A549 (cell line): ENCODE results near the gene TBC1D4. TPM values are rescaled to one million over a fixed set of nuclear protein-coding genes. Genes with fewer than 3 reads are reported as not detected.

Experiments used
- ATAC-seq, 2 experiments: fragments of 200-7000 bp in 1 of 2; fragments of >200 bp in 1 of 2; cut with Nextera tagmentation in 1 of 2; cut with Tn5 transposase in 1 of 2; 3 replicates each; pipeline versions ENCODE4 v1.8.0 to v1.9.1; 2018 to 2020; ENCODE audit warnings: mild to moderate bottlenecking in 1 of 2, moderate library complexity in 1 of 2
- CTCF ChIA-PET: fragments of 300-600 bp; sonication (Branson Sonifier 250); formaldehyde crosslinking; extraction: SDS; loops from one replicate; lab custom pipeline; 2021; ENCODE audit warnings: antibody characterized with exemption, inconsistent platforms; lab: Yijun Ruan, JAX
- POLR2A ChIA-PET: fragments of 350-600 bp; formaldehyde crosslinking; extraction: SDS; loops from one replicate; lab custom pipeline; 2021; ENCODE audit warnings: antibody characterized with exemption, inconsistent platforms; lab: Yijun Ruan, JAX
- DNase-seq, 2 experiments: peaks; one replicate each; pipeline versions ENCODE4 v3.0.0 to v3.0.0-alpha.2; 2011 to 2016; ENCODE audit warnings: low read depth in 1 of 2, low spot score in 1 of 2
- FAIRE-seq: peaks from 2 replicates; lab custom pipeline; 2011; peaks lifted over from hg19 to GRCh38; lab: Jason Lieb, UNC
- H3K27ac ChIP-seq, 2 experiments: fragments of >200 bp; sonication (Bioruptor Twin); formaldehyde crosslinking; 3 replicates each; pipeline ENCODE4 v1.5.1; 2016 to 2017
- H3K4me1 ChIP-seq: fragments of >200 bp; sonication (Bioruptor Twin); formaldehyde crosslinking; 3 replicates; pipeline ENCODE4 v1.6.1; 2016
- H3K4me2 ChIP-seq: fragments of >200 bp; sonication (Bioruptor Twin); formaldehyde crosslinking; 3 replicates; pipeline ENCODE4 v1.6.1; 2016
- H3K4me3 ChIP-seq: fragments of >200 bp; sonication (Bioruptor Twin); formaldehyde crosslinking; 3 replicates; pipeline ENCODE4 v1.5.1; 2016
- H3K9me3 ChIP-seq: fragments of >200 bp; sonication (Bioruptor Twin); formaldehyde crosslinking; 3 replicates; pipeline ENCODE4 v1.6.1; 2016
- BCL3 ChIP-seq: fragments of >200 bp; sonication (Bioruptor Twin); formaldehyde crosslinking; IDR thresholded peaks from 3 replicates; pipeline ENCODE4 v1.6.1; 2016
- CEBPB ChIP-seq, 2 experiments: fragments of >200 bp in 1 of 2; sonication (Bioruptor Twin) in 1 of 2; formaldehyde crosslinking in 1 of 2; IDR thresholded peaks; 2 replicates each; pipeline ENCODE4 v1.6.1; 2012 to 2016
- E2F6 ChIP-seq: IDR thresholded peaks from 2 replicates; pipeline ENCODE4 v1.6.1; 2012; ENCODE audit warnings: low read depth, borderline replicate concordance
- EHMT2 ChIP-seq: fragments of 200-600 bp; sonication (generic); IDR thresholded peaks from 2 replicates; pipeline ENCODE4 v1.6.1; 2016; ENCODE audit warnings: antibody characterized with exemption, low read depth, mild to moderate bottlenecking, moderate library complexity
- HOXB13 ChIP-seq: fragments of 250-450 bp; sonication (Bioruptor Pico); IDR thresholded peaks from 2 replicates; pipeline ENCODE4 v1.5.0; 2020; ENCODE audit warnings: low read depth, mild to moderate bottlenecking, moderate library complexity
- HOXB5 ChIP-seq: fragments of 250-450 bp; sonication (Bioruptor Pico); IDR thresholded peaks from 2 replicates; pipeline ENCODE4 v1.5.0; 2020; ENCODE audit warnings: mild to moderate bottlenecking, moderate library complexity
- MAFK ChIP-seq: fragments of 450-650 bp; IDR thresholded peaks from 2 replicates; pipeline ENCODE4 v1.6.1; 2014; ENCODE audit not compliant: partially characterized antibody
- MAZ ChIP-seq: fragments of 150-350 bp; IDR thresholded peaks from 2 replicates; pipeline ENCODE4 v1.6.1; 2014; ENCODE audit warnings: antibody characterized with exemption, low read depth, low read length, borderline replicate concordance
- MYC ChIP-seq: IDR thresholded peaks from 2 replicates; pipeline ENCODE4 v1.6.1; 2012; ENCODE audit warnings: mild to moderate bottlenecking, inconsistent platforms, low read length, improper control_type of control experiment, borderline replicate concordance
- NR3C1 ChIP-seq: fragments of >200 bp; sonication (Bioruptor Twin); formaldehyde crosslinking; IDR thresholded peaks from 3 replicates; pipeline ENCODE4 v1.6.1; 2017
- POLR2AphosphoS2 ChIP-seq: conservative IDR thresholded peaks from 2 replicates; pipeline ENCODE4 v1.6.1; 2012; ENCODE audit warnings: low read length, improper control_type of control experiment, inconsistent platforms
- RARB ChIP-seq: fragments of 250-450 bp; sonication (Bioruptor Pico); IDR thresholded peaks from 2 replicates; pipeline ENCODE4 v1.8.0; 2021; ENCODE audit warnings: mild to moderate bottlenecking, moderate library complexity
- REST ChIP-seq: fragments of 200-600 bp; sonication (generic); IDR thresholded peaks from 2 replicates; pipeline ENCODE4 v1.6.1; 2016; ENCODE audit warnings: antibody characterized with exemption, mild to moderate bottlenecking, moderate library complexity
- RFX5 ChIP-seq: fragments of 450-650 bp; IDR thresholded peaks from 2 replicates; pipeline ENCODE4 v1.7.1; 2014; ENCODE audit warnings: antibody characterized with exemption, mild to moderate bottlenecking, moderate library complexity
- ZNF302 ChIP-seq: fragments of 250-450 bp; sonication (Bioruptor Pico); IDR thresholded peaks from 2 replicates; pipeline ENCODE4 v1.9.0; 2021; ENCODE audit warnings: inconsistent platforms, mild to moderate bottlenecking, moderate library complexity
- WGBS: methylation state at CpG from one replicate; pipeline ENCODE4 v1.1.6; 2017; ENCODE audit errors: missing lambda C conversion rate; 5-methylcytosine and 5-hydroxymethylcytosine counted together
- polyA plus RNA-seq, 4 experiments: library from polyadenylated mRNA; depleted of rRNA in 3 of 4; stranded (reverse); fragments of >200 nt; fragmentation: RNase III in 1 of 4; extraction: RNeasy Plus Mini Kit Qiagen cat#74134 plus additional on column Dnase treatment in 1 of 4; gene quantifications; 2 replicates in 3 of 4; 3 replicates in 1 of 4; pipeline ENCODE4 v1.2.3, GENCODE V29; 2011 to 2017
- TF ChIP-seq, protein P1 (sequence below): fragments of 250-450 bp; sonication (Bioruptor Pico); IDR thresholded peaks from 2 replicates; pipeline ENCODE4 v1.5.0; 2020; ENCODE audit warnings: low read depth, mild to moderate bottlenecking, moderate library complexity

Gene TBC1D4
- polyA plus RNA-seq, 2 of the 4 experiments (the other 2 are of a cell fraction), result 9.5 to 12.5 TPM

- Histone ChIP-seq H3K4me2 (no peak overlapping the region), H3K9me3 (no peaks in the 10 kb centered on the region; the same call in 2 of the 3 replicates), H3K4me1 (no peaks in the 10 kb centered on the region), H3K27ac (no peak overlapping the region), H3K4me3 (no peak overlapping the region)
- CTCF ChIA-PET, result no interaction called here
- TF ChIP-seq RFX5 (no peak), EHMT2 (no peak)
- no peak for ATAC-seq
- no peak for FAIRE-seq
- WGBS, result 82% methylated on average over 2 of the region's 3 CpGs
- POLR2A ChIA-PET, result no interaction called here
- DNase-seq, result no peak
These were observed 40.0 kb upstream of the TBC1D4 start for GRCh38 chr13:75521956-75522355.

- WGBS, result 91% methylated on average over 13 of the region's 30 CpGs
- ATAC-seq (no peak), FAIRE-seq (no peak), DNase-seq (no peak)
- no peak overlapping the region for H3K4me2 ChIP-seq
- no peak overlapping the region for H3K4me3 ChIP-seq
- CTCF ChIA-PET, result no interaction called here
- TF ChIP-seq MAZ, result no peak
- TF ChIP-seq HOXB13 (CRISPR knock-in tag), result no peak
- TF ChIP-seq HOXB5 (CRISPR knock-in tag), result no peak
- no peak for TF ChIP-seq NR3C1
- no peak for TF ChIP-seq REST
- TF ChIP-seq MYC, result no peak
- TF ChIP-seq BCL3, result no peak
- no peak for TF ChIP-seq POLR2AphosphoS2
- no peak for TF ChIP-seq RFX5
- TF ChIP-seq ZNF302 (CRISPR knock-in tag), result no peak
- no peak for TF ChIP-seq RARB (CRISPR knock-in tag)
- no peak for TF ChIP-seq CEBPB (IDR thresholded peaks at IDR 0.05)
- TF ChIP-seq E2F6, result no peak
- no peak for TF ChIP-seq MAFK
- H3K27ac ChIP-seq, result no peak overlapping the region
- no peaks in the 10 kb centered on the region for H3K4me1 ChIP-seq
- POLR2A ChIA-PET, result no interaction called here
- H3K9me3 ChIP-seq, result no peaks in the 10 kb centered on the region; the same call in 2 of the 3 replicates
These were observed 36.6 kb upstream of the TBC1D4 start for GRCh38 chr13:75518439-75519088.

DNA sequence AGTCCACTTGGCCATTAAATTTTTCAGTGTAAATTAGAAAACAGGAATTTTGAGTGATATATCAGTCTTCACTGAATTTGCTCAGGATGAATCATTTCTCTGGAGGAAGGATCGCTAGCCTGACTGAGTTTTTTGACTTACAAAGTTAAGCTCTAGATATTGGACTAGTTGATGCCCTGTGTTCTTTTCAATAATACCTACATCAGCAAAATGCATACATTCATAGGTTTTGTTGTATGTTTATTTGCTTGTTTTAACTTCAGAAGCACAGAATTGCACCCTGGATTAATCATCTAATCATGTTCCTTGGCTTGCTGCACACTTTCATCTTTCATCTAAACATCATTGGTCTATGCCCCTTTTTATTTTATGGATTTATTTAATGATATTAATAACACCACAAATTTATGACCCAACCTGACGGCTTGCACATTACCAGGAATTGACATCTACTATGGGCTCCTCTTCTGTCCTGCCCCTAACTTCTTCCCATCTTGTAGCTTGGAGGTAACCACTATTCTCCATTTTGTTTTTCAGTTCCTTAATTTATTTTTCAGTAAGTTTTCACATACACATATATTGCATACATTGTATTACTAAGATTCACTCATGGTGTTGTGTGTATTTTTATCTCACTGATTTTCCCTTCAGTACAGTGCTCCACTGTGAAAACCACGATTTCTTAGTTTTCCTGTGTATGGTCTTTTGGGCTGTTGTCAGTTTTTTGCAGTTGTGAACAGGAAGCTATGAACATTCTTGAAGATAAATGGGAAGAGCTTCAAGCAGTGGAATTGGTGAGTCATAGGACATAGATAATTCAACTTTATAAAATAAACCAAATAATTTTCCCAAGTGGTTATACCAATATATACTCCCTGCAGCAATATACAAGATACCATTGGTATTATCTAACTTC is 32.4 kb upstream of the TBC1D4 start:
- ChIA-PET CTCF (interaction anchor here (0.7 kb wide), 1 partner anchor 142 kb away, joined by 3 read pairs; no protein-coding TSS in a partner anchor), POLR2A (no interaction called here)
- Histone ChIP-seq H3K9me3 (no peaks in the 10 kb centered on the region), H3K4me3 (no peak overlapping the region), H3K4me2 (no peak overlapping the region), H3K27ac (no peak overlapping the region), H3K4me1 (no peaks in the 10 kb centered on the region)
- FAIRE-seq (no peak), DNase-seq (no peak), ATAC-seq (no peak)
- TF ChIP-seq, protein P1, sequence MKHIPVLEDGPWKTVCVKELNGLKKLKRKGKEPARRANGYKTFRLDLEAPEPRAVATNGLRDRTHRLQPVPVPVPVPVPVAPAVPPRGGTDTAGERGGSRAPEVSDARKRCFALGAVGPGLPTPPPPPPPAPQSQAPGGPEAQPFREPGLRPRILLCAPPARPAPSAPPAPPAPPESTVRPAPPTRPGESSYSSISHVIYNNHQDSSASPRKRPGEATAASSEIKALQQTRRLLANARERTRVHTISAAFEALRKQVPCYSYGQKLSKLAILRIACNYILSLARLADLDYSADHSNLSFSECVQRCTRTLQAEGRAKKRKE (CRISPR knock-in tag), result no peak
- TF ChIP-seq MAFK, result peak; percentile 67
- 32% methylated on average over 3 of the region's 3 CpGs for whole genome bisulfite sequencing
